SJCRH30 (cell line): ENCODE data around the gene BIRC5. TPM values are rescaled to one million over a fixed set of nuclear protein-coding genes. Genes with fewer than 3 reads are reported as not detected.
A peak's percentile ranks its signal among the peaks of the same experiment; 100 is the strongest.
"Not testable (repeated sequence)": the region's sequence is repeated elsewhere in the genome, so short reads cannot be mapped to it uniquely, and the experiment has no call there.

Source experiments
- DNase-seq, 2 experiments: peaks; one replicate each; pipeline ENCODE4 v3.0.0-alpha.2; 2015 to 2020
- H3K27ac ChIP-seq: fragments of 250-450 bp; sonication (Bioruptor Pico); 2 replicates; pipeline ENCODE4 v1.5.1; 2020; ENCODE audit warnings: mild to moderate bottlenecking, moderate library complexity
- H3K27me3 ChIP-seq: fragments of 250-450 bp; sonication (Bioruptor Pico); 2 replicates; pipeline ENCODE4 v1.5.1; 2020; ENCODE audit warnings: mild to moderate bottlenecking, moderate library complexity
- H3K36me3 ChIP-seq: fragments of 250-450 bp; sonication (Bioruptor Pico); 2 replicates; pipeline ENCODE4 v1.5.1; 2020; ENCODE audit warnings: mild to moderate bottlenecking, moderate library complexity
- H3K4me1 ChIP-seq: fragments of 250-450 bp; sonication (Bioruptor Pico); 2 replicates; pipeline ENCODE4 v1.5.1; 2020; ENCODE audit warnings: mild to moderate bottlenecking, moderate library complexity
- H3K4me3 ChIP-seq: fragments of 250-450 bp; sonication (Bioruptor Pico); 2 replicates; pipeline ENCODE4 v1.5.1; 2020; ENCODE audit warnings: mild to moderate bottlenecking, moderate library complexity
- H3K9me3 ChIP-seq: fragments of 250-450 bp; sonication (Bioruptor Pico); replicated peaks from 2 replicates; pipeline ENCODE4 v1.5.1; 2020; ENCODE audit warnings: mild to moderate bottlenecking, moderate library complexity
- total RNA-seq: library from RNA; depleted of rRNA; stranded (reverse); fragments of >200 nt; shearing (Covaris generic); gene quantifications from 2 replicates; pipeline ENCODE4 v1.2.3, GENCODE V29; 2014

BIRC5 gene
- total RNA-seq, 1 experiment from 2014 or later = 255 TPM

- Histone ChIP-seq H3K27me3 (no peaks in the 10 kb centered on the region), H3K9me3 (peaks cover 6% of the 10 kb centered on the region; the same call in 1 of the 2 replicates), H3K4me3 (no peak overlapping the region), H3K27ac (no peak overlapping the region), H3K36me3 (no peaks in the 10 kb centered on the region), H3K4me1 (no peaks in the 10 kb centered on the region)
- no peak for DNase-seq
These were observed 36.1 kb downstream of the BIRC5 start for GRCh38 chr17:78249818-78250806.

GRCh38 chr17:78250891-78251772 lies 37.1 kb downstream of the BIRC5 start:
- DNase-seq = peak; percentile 93 to 96

GRCh38 chr17:78251773-78252103 lies 37.7 kb downstream of the BIRC5 start:
- no peak overlapping the region for H3K4me3 ChIP-seq
- no peak overlapping the region for H3K27ac ChIP-seq
- no peaks in the 10 kb centered on the region for H3K27me3 ChIP-seq
- peak in 1 of 2 experiments; percentile 11 for DNase-seq
- no peaks in the 10 kb centered on the region for H3K9me3 ChIP-seq
- H3K36me3 ChIP-seq = no peaks in the 10 kb centered on the region
- H3K4me1 ChIP-seq = 0 out of 2 replicates have a peak, but pooled peaks cover 5% of the 10 kb centered on the region

More at GRCh38 chr17:78250891-78251772, 37.1 kb downstream of the BIRC5 start:
- Histone ChIP-seq H3K4me3 (no peak overlapping the region), H3K27me3 (no peaks in the 10 kb centered on the region), H3K36me3 (no peaks in the 10 kb centered on the region), H3K4me1 (0 out of 2 replicates have a peak, but pooled peaks cover 5% of the 10 kb centered on the region), H3K9me3 (no peaks in the 10 kb centered on the region), H3K27ac (no peak overlapping the region)

- no peaks in the 10 kb centered on the region for H3K36me3 ChIP-seq
- H3K27ac ChIP-seq = no peak overlapping the region
- peaks cover 5% of the 10 kb centered on the region; the same call in 1 of the 2 replicates for H3K4me1 ChIP-seq
- no peak overlapping the region for H3K4me3 ChIP-seq
- no peaks in the 10 kb centered on the region for H3K27me3 ChIP-seq
- peak in 1 of 2 experiments; percentile 15 for DNase-seq
- no peaks in the 10 kb centered on the region for H3K9me3 ChIP-seq
These were observed 38.1 kb downstream of the BIRC5 start for GRCh38 chr17:78252111-78252634.

GRCh38 chr17:78252701-78253635 lies 38.9 kb downstream of the BIRC5 start:
- peak in 1 of 2 experiments; percentile 21 for DNase-seq
- H3K4me1 ChIP-seq = peaks cover 10% of the 10 kb centered on the region
- no peaks in the 10 kb centered on the region for H3K27me3 ChIP-seq
- no peaks in the 10 kb centered on the region for H3K9me3 ChIP-seq
- H3K36me3 ChIP-seq = no peaks in the 10 kb centered on the region
- no peak overlapping the region for H3K27ac ChIP-seq
- no peak overlapping the region for H3K4me3 ChIP-seq

- H3K9me3 ChIP-seq, H3K36me3 ChIP-seq, H3K27me3 ChIP-seq, DNase-seq, H3K27ac ChIP-seq: not testable (repeated sequence)
- H3K4me3 ChIP-seq = peak overlapping the region; percentile 67
- H3K4me1 ChIP-seq = peaks cover 16% of the 10 kb centered on the region
These were observed 39.5 kb downstream of the BIRC5 start for GRCh38 chr17:78253636-78253945.

- Histone ChIP-seq H3K36me3 (no peaks in the 10 kb centered on the region), H3K4me1 (peaks cover 20% of the 10 kb centered on the region), H3K9me3 (no peaks in the 10 kb centered on the region), H3K27me3 (no peaks in the 10 kb centered on the region), H3K27ac (peak overlapping the region; percentile 38), H3K4me3 (peak overlapping the region; percentile 67)
- peak; percentile 93 to 95 for DNase-seq
These were observed 40.1 kb downstream of the BIRC5 start for GRCh38 chr17:78253946-78254672.

- no peak overlapping the region for H3K4me3 ChIP-seq
- no peaks in the 10 kb centered on the region for H3K27me3 ChIP-seq
- H3K27ac ChIP-seq = no peak overlapping the region
- no peaks in the 10 kb centered on the region for H3K9me3 ChIP-seq
- peak in 1 of 2 experiments; percentile 20 for DNase-seq
- no peaks in the 10 kb centered on the region for H3K36me3 ChIP-seq
- peaks cover 20% of the 10 kb centered on the region for H3K4me1 ChIP-seq
These were observed 41.1 kb downstream of the BIRC5 start for GRCh38 chr17:78255029-78255656.

GRCh38 chr17:78255953-78256706 lies 42.1 kb downstream of the BIRC5 start:
- H3K4me3 ChIP-seq = no peak overlapping the region
- peak in 1 of 2 experiments; percentile 7 for DNase-seq
- no peaks in the 10 kb centered on the region for H3K27me3 ChIP-seq
- H3K36me3 ChIP-seq = no peaks in the 10 kb centered on the region
- no peaks in the 10 kb centered on the region for H3K9me3 ChIP-seq
- peaks cover 20% of the 10 kb centered on the region for H3K4me1 ChIP-seq
- no peak overlapping the region for H3K27ac ChIP-seq

- Histone ChIP-seq H3K27ac (no peak overlapping the region), H3K4me1 (peaks cover 20% of the 10 kb centered on the region), H3K27me3 (no peaks in the 10 kb centered on the region), H3K36me3 (no peaks in the 10 kb centered on the region), H3K4me3 (no peak overlapping the region), H3K9me3 (no peaks in the 10 kb centered on the region)
- peak in 1 of 2 experiments; percentile 9 for DNase-seq
These were observed 42.9 kb downstream of the BIRC5 start for GRCh38 chr17:78256707-78257591.

- DNase-seq = peak in 1 of 2 experiments; percentile 24
- H3K27ac ChIP-seq = no peak overlapping the region
These were observed 43.8 kb downstream of the BIRC5 start for GRCh38 chr17:78257810-78258322.

More at GRCh38 chr17:78257810-78258322, 43.8 kb downstream of the BIRC5 start:
- H3K36me3 ChIP-seq = no peaks in the 10 kb centered on the region
- H3K4me1 ChIP-seq = peaks cover 22% of the 10 kb centered on the region
- no peak overlapping the region for H3K4me3 ChIP-seq
- H3K27me3 ChIP-seq = no peaks in the 10 kb centered on the region
- H3K9me3 ChIP-seq = no peaks in the 10 kb centered on the region
